ENCODE data around the gene RBM10.

DNA sequence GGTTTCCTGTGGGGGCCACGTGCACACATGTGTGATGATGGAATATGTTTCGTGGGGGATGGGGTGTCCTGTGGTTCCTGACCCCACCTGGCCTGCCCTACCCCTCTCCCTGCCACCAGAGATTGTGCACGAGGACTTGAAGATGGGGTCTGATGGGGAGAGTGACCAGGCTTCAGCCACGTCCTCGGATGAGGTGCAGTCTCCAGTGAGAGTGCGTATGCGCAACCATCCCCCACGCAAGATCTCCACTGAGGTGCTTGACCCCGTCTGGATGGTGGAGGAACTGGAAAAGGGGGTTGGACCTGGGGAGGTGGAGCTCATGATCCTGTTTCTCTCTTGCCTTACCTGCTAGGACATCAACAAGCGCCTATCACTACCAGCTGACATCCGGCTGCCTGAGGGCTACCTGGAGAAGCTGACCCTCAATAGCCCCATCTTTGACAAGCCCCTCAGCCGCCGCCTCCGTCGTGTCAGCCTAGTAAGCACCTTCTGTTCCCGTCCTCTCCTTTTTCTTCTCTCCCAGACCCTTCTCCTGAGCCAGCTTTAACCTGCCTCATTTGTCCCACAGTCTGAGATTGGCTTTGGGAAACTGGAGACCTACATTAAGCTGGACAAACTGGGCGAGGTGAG, 79.4 kb downstream of the RBM10 start:
- no peak for TF ChIP-seq ZNF274 (IDR thresholded peaks at IDR 0.05; ENCODE audit: low read depth, low read length)
- no peak for TF ChIP-seq SUZ12 (IDR thresholded peaks at IDR 0.05; ENCODE audit: extremely low read depth, insufficient read depth, insufficient read length)
- TF ChIP-seq YY1 (IDR thresholded peaks at IDR 0.05; ENCODE audit: insufficient read depth, insufficient read length), result no peak
